ENCODE measurements around the gene LCMT2. TPM values are rescaled to one million over a fixed set of nuclear protein-coding genes. Genes with fewer than 3 reads are reported as not detected.
"Not testable (repeated sequence)": the region's sequence is repeated elsewhere in the genome, so short reads cannot be mapped to it uniquely, and the experiment has no call there.

LCMT2 gene
- polyA plus RNA-seq, 1 donor from 2014 or later: 10.3 TPM

GRCh38 chr15:43292375-43293078 lies 37.8 kb downstream of the LCMT2 start:
- no peak overlapping the region for H3K9ac ChIP-seq (ENCODE audit: low read length)
- no peak for TF ChIP-seq EZH2 (IDR thresholded peaks at IDR 0.05; ENCODE audit: borderline replicate concordance, insufficient read depth, low read length, poor library complexity, severe bottlenecking)
- TF ChIP-seq POLR2AphosphoS5 (IDR thresholded peaks at IDR 0.05): no peak
- H3K9me2 ChIP-seq (ENCODE audit: insufficient read depth, low read length): no peaks in the 10 kb centered on the region
- no peaks in the 10 kb centered on the region for H3K36me3 ChIP-seq (ENCODE audit: insufficient read depth, low read length)
- H4K20me1 ChIP-seq (ENCODE audit: insufficient read depth): no peaks in the 10 kb centered on the region
- H3K27me3 ChIP-seq (ENCODE audit: insufficient read depth, low read depth, low read length): no peaks in the 10 kb centered on the region
- no peak overlapping the region for H3K4me3 ChIP-seq (ENCODE audit: low read length)
- H2AFZ ChIP-seq (ENCODE audit: low read depth, low read length): no peak overlapping the region
- no peak overlapping the region for H3K4me2 ChIP-seq (ENCODE audit: low read length)
- no peaks in the 10 kb centered on the region for H3F3A ChIP-seq (ENCODE audit: insufficient read depth, low read length, poor library complexity, severe bottlenecking)
- no peaks in the 10 kb centered on the region for H3K79me2 ChIP-seq (replicated peaks; ENCODE audit: insufficient read depth, low read length)
- H3K27ac ChIP-seq (ENCODE audit: low read length): no peak overlapping the region
- H3K9me3 ChIP-seq (ENCODE audit: low read length): no peaks in the 10 kb centered on the region

- not testable (repeated sequence) for H3K36me3 ChIP-seq (ENCODE audit: insufficient read depth, low read length); H3K4me3 ChIP-seq (ENCODE audit: low read length); H3K9me3 ChIP-seq (ENCODE audit: low read length); H2AFZ ChIP-seq (ENCODE audit: low read depth, low read length); H3F3A ChIP-seq (ENCODE audit: insufficient read depth, low read length, poor library complexity, severe bottlenecking); H3K27ac ChIP-seq (ENCODE audit: low read length); H3K4me2 ChIP-seq (ENCODE audit: low read length); H4K20me1 ChIP-seq (ENCODE audit: insufficient read depth); H3K79me2 ChIP-seq (replicated peaks; ENCODE audit: insufficient read depth, low read length); H3K9me2 ChIP-seq (ENCODE audit: insufficient read depth, low read length); H3K27me3 ChIP-seq (ENCODE audit: insufficient read depth, low read depth, low read length); H3K9ac ChIP-seq (ENCODE audit: low read length)
Observed at GRCh38 chr15:43289656-43290055, 40.7 kb downstream of the LCMT2 start.

- H3K9me3 ChIP-seq (ENCODE audit: low read length): no peaks in the 10 kb centered on the region
- no peaks in the 10 kb centered on the region for H3K79me2 ChIP-seq (replicated peaks; ENCODE audit: insufficient read depth, low read length)
- TF ChIP-seq CTCF (IDR thresholded peaks at IDR 0.05; ENCODE audit: poor library complexity, severe bottlenecking) (no peak), EZH2 (IDR thresholded peaks at IDR 0.05; ENCODE audit: borderline replicate concordance, insufficient read depth, low read length, poor library complexity, severe bottlenecking) (no peak), EP300 (conservative IDR thresholded peaks at IDR 0.05; ENCODE audit: poor library complexity, severe bottlenecking) (no peak), RAD21 (conservative IDR thresholded peaks at IDR 0.05) (no peak), REST (IDR thresholded peaks at IDR 0.05; ENCODE audit: borderline replicate concordance) (no peak), SMC3 (conservative IDR thresholded peaks at IDR 0.05; ENCODE audit: poor library complexity) (no peak), TAF1 (IDR thresholded peaks at IDR 0.05; ENCODE audit: low read depth) (no peak), MXI1 (conservative IDR thresholded peaks at IDR 0.05; ENCODE audit: poor library complexity, severe bottlenecking) (no peak), POLR2AphosphoS5 (IDR thresholded peaks at IDR 0.05) (no peak)
- no peaks in the 10 kb centered on the region for H4K20me1 ChIP-seq (ENCODE audit: insufficient read depth)
- H3K27ac ChIP-seq (ENCODE audit: low read length): no peak overlapping the region
- no peaks in the 10 kb centered on the region for H3K9me2 ChIP-seq (ENCODE audit: insufficient read depth, low read length)
- no peak overlapping the region for H2AFZ ChIP-seq (ENCODE audit: low read depth, low read length)
- H3F3A ChIP-seq (ENCODE audit: insufficient read depth, low read length, poor library complexity, severe bottlenecking): no peaks in the 10 kb centered on the region
- no peak overlapping the region for H3K9ac ChIP-seq (ENCODE audit: low read length)
- H3K4me3 ChIP-seq (ENCODE audit: low read length): no peak overlapping the region
- no peak overlapping the region for H3K4me2 ChIP-seq (ENCODE audit: low read length)
- no peaks in the 10 kb centered on the region for H3K27me3 ChIP-seq (ENCODE audit: insufficient read depth, low read depth, low read length)
- no peaks in the 10 kb centered on the region for H3K36me3 ChIP-seq (ENCODE audit: insufficient read depth, low read length)
Observed at GRCh38 chr15:43287254-43287653, 43.1 kb downstream of the LCMT2 start.
